ENCODE data around the gene TEX48.
A peak's percentile ranks its signal among the peaks of the same experiment; 100 is the strongest.

TEX48 gene

GRCh38 chr9:114681594-114682332 lies at the start of gene TEX48:
Gene TEX48, minus strand, starts transcription at chr9:114682192. Its CDS starts 10,469 bp downstream, at chr9:114671723.
- DNase-seq, result peak; percentile 77

GRCh38 chr9:114731701-114732100 lies 49.7 kb upstream of the TEX48 start:
- DNase-seq, result no peak

DNA sequence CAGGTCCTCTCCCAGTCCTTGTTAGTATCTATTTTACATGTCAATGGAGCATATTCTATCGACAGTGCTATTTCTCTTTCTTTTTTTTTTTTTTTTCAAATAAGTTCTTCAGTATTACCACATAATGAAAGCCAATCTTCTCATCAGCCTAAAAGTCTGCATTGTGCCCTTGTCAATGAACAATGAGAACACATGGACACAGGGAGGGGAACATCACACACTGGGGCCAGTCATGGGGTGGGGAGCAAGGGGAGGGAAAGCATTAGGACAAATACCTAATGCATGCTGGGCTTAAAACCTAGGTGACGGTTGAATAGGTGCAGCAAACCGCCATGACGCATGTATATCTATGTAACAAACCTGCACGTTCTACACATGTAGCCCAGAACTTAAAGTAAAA lies 47.7 kb upstream of the TEX48 start:
- no peak for DNase-seq

- no peak for DNase-seq
Observed at GRCh38 chr9:114725930-114726329, 43.9 kb upstream of the TEX48 start.

- DNase-seq, result no peak
Observed at GRCh38 chr9:114724744-114725143, 42.8 kb upstream of the TEX48 start.

- no peak for DNase-seq
Observed at GRCh38 chr9:114723931-114724330, 41.9 kb upstream of the TEX48 start.

GRCh38 chr9:114722937-114723620 lies 41.1 kb upstream of the TEX48 start:
- no peak for DNase-seq

- no peak for DNase-seq
Observed at GRCh38 chr9:114722081-114722621, 40.2 kb upstream of the TEX48 start.

DNA sequence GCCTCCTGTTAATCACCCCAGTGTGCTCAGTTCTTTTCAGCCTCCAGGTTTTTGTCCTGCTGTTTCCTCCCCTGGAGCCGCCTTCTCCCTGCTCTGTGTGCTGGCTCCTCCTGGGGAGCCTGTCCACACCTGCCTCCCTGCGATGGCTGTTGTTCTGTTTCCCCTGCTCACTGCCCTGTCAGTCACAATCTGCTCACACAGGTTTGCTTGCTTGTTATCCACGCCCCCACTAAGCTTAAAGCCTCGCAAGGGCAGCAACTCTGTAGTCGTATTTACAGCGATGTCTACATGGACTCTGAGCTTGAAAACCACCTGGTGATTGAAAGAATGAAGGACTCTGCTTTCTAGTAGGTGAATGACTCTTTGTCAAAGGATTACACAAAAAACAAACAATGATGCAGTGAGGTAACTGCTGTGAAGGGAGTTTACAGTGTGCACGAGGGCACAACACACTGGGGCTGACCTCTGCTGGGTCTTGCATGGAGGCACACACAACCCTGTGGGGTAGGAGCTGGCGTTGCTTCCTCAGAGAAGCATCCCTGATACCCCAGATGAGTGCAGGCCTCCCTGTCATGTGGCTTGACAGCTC lies 39.6 kb upstream of the TEX48 start:
- DNase-seq, result peak; percentile 66

DNA sequence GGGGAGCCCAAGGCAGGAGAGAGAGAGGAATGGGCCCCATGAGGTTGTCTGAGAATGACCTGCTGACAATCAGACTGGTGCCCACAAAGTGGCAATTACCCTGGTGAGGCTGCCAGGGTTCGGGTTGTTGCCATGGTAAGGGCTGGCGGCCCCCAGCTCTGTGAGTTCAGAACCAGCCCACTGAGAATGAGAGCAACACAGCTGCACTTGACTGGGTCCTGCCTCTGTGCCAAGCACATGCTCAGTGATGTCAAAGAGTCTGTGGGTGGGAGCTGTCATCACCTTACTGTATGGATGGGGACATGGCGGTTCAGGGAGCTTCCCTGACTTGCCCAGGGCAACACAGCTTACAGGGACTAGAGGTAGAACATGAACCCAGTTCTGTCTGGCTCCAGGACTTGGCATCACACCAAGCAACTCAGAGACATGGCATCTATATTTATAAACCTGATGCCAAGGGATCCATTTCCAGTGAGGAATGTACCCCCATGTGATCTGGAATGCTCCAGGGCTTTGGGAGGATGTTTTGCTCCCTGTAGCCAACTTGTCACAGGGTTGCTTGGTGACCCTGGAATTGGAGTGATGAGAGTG lies 38.2 kb upstream of the TEX48 start:
- DNase-seq, result no peak

- no peak for DNase-seq
Observed at GRCh38 chr9:114719290-114719689, 37.3 kb upstream of the TEX48 start.

DNA sequence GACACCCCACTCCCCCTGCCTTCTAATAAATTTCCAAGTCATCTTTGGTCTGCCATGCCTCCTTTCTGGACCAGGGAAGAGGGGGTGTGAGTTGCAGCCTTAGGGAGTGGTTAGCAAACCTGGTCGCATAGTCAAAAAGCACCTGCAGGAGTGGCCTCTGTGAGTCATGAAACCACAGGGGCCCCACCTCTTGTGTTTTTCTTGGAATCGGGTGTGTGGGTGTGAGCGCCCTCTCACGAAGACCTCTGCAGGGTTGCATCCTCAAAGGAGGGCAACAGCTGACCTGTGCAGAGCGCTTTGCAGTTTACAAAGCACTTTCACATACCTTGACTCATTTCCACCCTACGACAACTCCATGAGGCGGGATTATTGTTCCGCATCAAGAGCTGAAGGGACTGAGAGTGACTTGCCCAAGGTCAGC lies 36.8 kb upstream of the TEX48 start:
- no peak for DNase-seq

- DNase-seq, result no peak
Observed at GRCh38 chr9:114717908-114718486, 36.0 kb upstream of the TEX48 start.

- no peak for DNase-seq
Observed at GRCh38 chr9:114709636-114710035, 27.6 kb upstream of the TEX48 start.

GRCh38 chr9:114706711-114707110 lies 24.7 kb upstream of the TEX48 start:
- no peak for DNase-seq

- no peak for DNase-seq
Observed at GRCh38 chr9:114701988-114702387, 20.0 kb upstream of the TEX48 start.

DNA sequence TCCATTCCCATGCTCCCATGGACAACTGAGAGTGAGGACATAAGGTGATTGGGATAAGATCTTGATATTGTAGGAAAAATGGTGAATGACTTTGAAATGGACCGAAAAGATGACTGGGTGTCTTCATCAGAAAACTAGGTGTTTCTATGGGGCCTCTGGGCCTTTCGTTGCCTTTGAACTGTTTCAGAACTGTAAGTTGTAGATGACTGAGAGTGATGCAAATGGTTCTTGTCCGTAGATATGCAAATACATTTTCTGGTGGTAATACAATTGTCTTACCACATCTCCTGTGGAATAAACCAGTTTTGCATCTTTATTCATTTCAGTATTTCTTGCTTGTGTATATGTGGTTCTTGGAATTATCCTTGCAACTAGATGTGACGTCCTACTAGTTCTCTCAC lies 16.0 kb upstream of the TEX48 start:
- DNase-seq, result no peak

- DNase-seq, result no peak
Observed at GRCh38 chr9:114696814-114697544, 15.0 kb upstream of the TEX48 start.

GRCh38 chr9:114695948-114696347 lies 14.0 kb upstream of the TEX48 start:
- DNase-seq, result no peak

DNA sequence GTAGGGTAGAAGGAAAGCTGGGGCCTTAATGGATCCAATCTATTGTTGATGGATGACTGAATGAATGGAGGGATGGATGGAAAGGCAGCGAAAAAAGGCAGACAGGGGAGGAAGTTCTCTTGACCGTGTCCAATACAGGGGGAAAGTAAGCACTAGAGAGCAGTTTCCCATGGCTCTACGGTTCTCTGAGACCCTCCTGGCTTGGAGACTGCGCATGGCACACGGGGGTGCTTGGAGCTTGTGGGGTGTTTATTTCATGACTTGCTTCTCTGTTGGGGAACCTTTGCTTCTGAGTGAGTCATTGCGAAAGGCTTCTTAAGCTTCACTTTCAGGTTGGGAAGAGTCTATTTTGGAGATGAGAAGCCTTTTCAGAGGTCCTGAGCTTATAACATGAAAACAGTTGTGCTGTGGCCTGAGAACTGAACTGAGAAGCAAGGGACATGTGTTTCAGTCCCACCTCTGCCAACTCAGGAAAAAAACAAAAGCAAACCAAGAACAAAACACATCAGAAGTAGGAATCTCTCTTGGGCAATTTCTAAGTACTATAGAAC lies 12.8 kb upstream of the TEX48 start:
- no peak for DNase-seq

DNA sequence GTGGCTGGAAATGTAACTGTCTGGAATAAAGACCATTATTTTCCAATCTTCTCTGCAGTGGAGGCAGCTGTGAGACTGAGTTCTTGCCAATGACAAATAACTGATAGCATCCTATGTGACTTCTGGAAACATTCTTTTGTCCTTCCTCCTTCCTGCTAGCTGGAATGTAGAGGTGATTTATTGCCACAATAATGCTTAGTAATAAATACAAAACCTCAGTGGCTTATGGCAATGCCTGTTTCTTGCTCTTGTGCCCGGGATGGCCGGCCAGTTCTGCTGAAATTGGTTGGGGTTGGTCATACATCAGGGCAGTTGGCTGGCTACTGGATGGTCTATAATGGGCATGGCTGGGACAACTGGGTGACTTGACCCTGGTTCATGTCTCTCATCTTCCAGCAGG lies 12.2 kb upstream of the TEX48 start:
- no peak for DNase-seq

GRCh38 chr9:114693248-114693855 lies 11.4 kb upstream of the TEX48 start:
- no peak for DNase-seq

Measured in COR-L47 (cell line).